PC-3 (cell line): ENCODE results near the gene RBFOX2. TPM values are rescaled to one million over a fixed set of nuclear protein-coding genes. Genes with fewer than 3 reads are reported as not detected.

Experiments
- ATAC-seq: fragments of 200-7000 bp; cut with Tn5 transposase; 2 replicates; pipeline ENCODE4 v1.9.1; 2020; ENCODE audit warnings: mild to moderate bottlenecking, moderate library complexity
- BruUV-seq: library from RNA; stranded (reverse); fragments of 400-500 nt; replicated peaks from 2 replicates; lab custom pipeline; 2021; lab: Mats Ljungman, UMichigan
- CTCF ChIA-PET: fragments of 300-600 bp; sonication (Branson Sonifier 250); formaldehyde crosslinking; loops from one replicate; lab custom pipeline; 2022; ENCODE audit warnings: antibody characterized with exemption; lab: Charles Lee
- POLR2A ChIA-PET: fragments of 300-600 bp; sonication (Branson Sonifier 250); formaldehyde crosslinking; loops from one replicate; lab custom pipeline; 2022; ENCODE audit warnings: antibody characterized with exemption; ENCODE audit not compliant: unreplicated experiment; lab: Charles Lee
- DNase-seq: peaks from one replicate; pipeline ENCODE4 v3.0.0-alpha.2; 2015
- H2AFZ ChIP-seq: fragments of 300-600 bp; sonication (generic); 2 replicates; pipeline ENCODE4 v1.6.0; 2016; ENCODE audit warnings: antibody characterized with exemption, low read length
- H3F3A ChIP-seq: fragments of 300-600 bp; sonication (generic); one replicate; pipeline ENCODE4 v1.6.0; 2017; ENCODE audit warnings: antibody characterized with exemption, low read length, control low read depth, mild to moderate bottlenecking; ENCODE audit not compliant: unreplicated experiment
- H3K27ac ChIP-seq: fragments of 300-600 bp; sonication (generic); 2 replicates; pipeline ENCODE4 v1.5.1; 2016; ENCODE audit warnings: mild to moderate bottlenecking, low read length
- H3K27me3 ChIP-seq: fragments of 300-600 bp; sonication (generic); 2 replicates; pipeline ENCODE4 v1.6.1; 2016; ENCODE audit warnings: low read length, mixed read lengths
- H3K36me3 ChIP-seq: fragments of 300-600 bp; sonication (generic); 2 replicates; pipeline ENCODE4 v1.6.1; 2016; ENCODE audit warnings: low read depth, mixed run types, low read length, mixed read lengths
- H3K4me1 ChIP-seq: fragments of 300-600 bp; sonication (generic); 2 replicates; pipeline ENCODE4 v1.5.1; 2016; ENCODE audit warnings: low read length; ENCODE audit not compliant: insufficient read depth
- H3K4me2 ChIP-seq: fragments of 300-600 bp; sonication (generic); 2 replicates; pipeline ENCODE4 v1.6.0; 2016; ENCODE audit warnings: low read length
- H3K4me3 ChIP-seq: fragments of 300-600 bp; sonication (generic); 2 replicates; pipeline ENCODE4 v1.5.1; 2016; ENCODE audit warnings: mild to moderate bottlenecking, low read length, mixed read lengths
- H3K79me2 ChIP-seq: fragments of 300-600 bp; sonication (generic); 2 replicates; pipeline ENCODE4 v1.6.1; 2017; ENCODE audit warnings: low read length, mixed read lengths
- H3K9ac ChIP-seq: fragments of 300-600 bp; sonication (generic); 2 replicates; pipeline ENCODE4 v1.6.0; 2016; ENCODE audit warnings: mild to moderate bottlenecking, low read length
- H3K9me2 ChIP-seq: fragments of 300-600 bp; sonication (generic); replicated peaks from 2 replicates; pipeline ENCODE4 v1.6.1; 2016; ENCODE audit warnings: mixed run types, low read length, mixed read lengths
- H3K9me3 ChIP-seq: fragments of 300-600 bp; sonication (generic); 2 replicates; pipeline ENCODE4 v1.6.1; 2016; ENCODE audit warnings: low read length, mixed read lengths
- H4K20me1 ChIP-seq: fragments of 300-600 bp; sonication (generic); 2 replicates; pipeline ENCODE4 v1.6.1; 2016; ENCODE audit warnings: low read length, mixed read lengths
- CTCF ChIP-seq: fragments of 300-600 bp; sonication (generic); conservative IDR thresholded peaks from 2 replicates; pipeline ENCODE4 v1.5.1; 2017; ENCODE audit warnings: antibody characterized with exemption, low read depth, mild to moderate bottlenecking, low read length
- EZH2 ChIP-seq: fragments of 300-600 bp; sonication (generic); IDR thresholded peaks from one replicate; pipeline ENCODE4 v1.6.1; 2017; ENCODE audit warnings: antibody characterized with exemption, mild to moderate bottlenecking, low read length; ENCODE audit not compliant: unreplicated experiment
- EZH2phosphoT487 ChIP-seq: fragments of 300-600 bp; sonication (generic); IDR thresholded peaks from 2 replicates; pipeline ENCODE4 v1.6.1; 2018; ENCODE audit warnings: mild to moderate bottlenecking, antibody characterized with exemption, low read length, borderline replicate concordance
- intact Hi-C: fragments of 100-400 bp; cut with micrococcal nuclease; formaldehyde crosslinking; loops from 2 replicates; pipeline ENCODE4 v1.9.0; 2023
- total RNA-seq: library from RNA; depleted of rRNA; stranded (reverse); fragments of >200 nt; gene quantifications from 2 replicates; pipeline ENCODE4 v1.2.3, GENCODE V29; 2014

The RBFOX2 gene
- total RNA-seq, 1 experiment from 2014 or later = 75.1 TPM

GRCh38 chr22:35894464-35894878 lies 134.2 kb downstream of the RBFOX2 start:
- Histone ChIP-seq H3K4me1 (peaks cover 25% of the 10 kb centered on the region), H3K4me3 (no peak overlapping the region), H3K9me2 (no peaks in the 10 kb centered on the region), H3F3A (no peaks in the 10 kb centered on the region), H3K27me3 (no peaks in the 10 kb centered on the region), H3K9ac (no peak overlapping the region), H3K4me2 (no peak overlapping the region), H2AFZ (no peak overlapping the region), H3K36me3 (no peaks in the 10 kb centered on the region), H3K9me3 (no peaks in the 10 kb centered on the region), H3K27ac (0 out of 2 replicates have a peak overlapping the region, but pooled peaks have one; percentile 13), H4K20me1 (0 out of 2 replicates have a peak, but pooled peaks cover 3% of the 10 kb centered on the region), H3K79me2 (peaks cover 78% of the 10 kb centered on the region)
- DNase-seq (no peak), ATAC-seq (no peak)
- no TSS peak for BruUV-seq
- TF ChIP-seq CTCF (no peak), EZH2 (no peak), EZH2phosphoT487 (no peak)
- POLR2A ChIA-PET = no interaction called here
- CTCF ChIA-PET = no interaction called here
- intact Hi-C loops = no loop called here

- H3F3A ChIP-seq = no peaks in the 10 kb centered on the region
- no peaks in the 10 kb centered on the region for H3K9me3 ChIP-seq
- no peak for DNase-seq
- no peak overlapping the region for H3K4me2 ChIP-seq
- ChIA-PET POLR2A (no interaction called here), CTCF (no interaction called here)
- H3K36me3 ChIP-seq = no peaks in the 10 kb centered on the region; the same call in 1 of the 2 replicates
- no peaks in the 10 kb centered on the region for H3K27me3 ChIP-seq
- no peaks in the 10 kb centered on the region for H3K9me2 ChIP-seq
- TF ChIP-seq EZH2phosphoT487 = no peak
- no peak for TF ChIP-seq CTCF
- no peak overlapping the region for H2AFZ ChIP-seq
- intact Hi-C loops = no loop called here
- H3K27ac ChIP-seq = no peak overlapping the region
- H3K4me3 ChIP-seq = no peak overlapping the region
- H4K20me1 ChIP-seq = 0 out of 2 replicates have a peak, but pooled peaks cover 3% of the 10 kb centered on the region
- ATAC-seq = no peak
- H3K79me2 ChIP-seq = peaks cover 80% of the 10 kb centered on the region
- BruUV-seq = no TSS peak
- H3K9ac ChIP-seq = no peak overlapping the region
- peaks cover 25% of the 10 kb centered on the region for H3K4me1 ChIP-seq
Observed at GRCh38 chr22:35893698-35894097, 134.9 kb downstream of the RBFOX2 start.

- Histone ChIP-seq H3K9ac (no peak overlapping the region), H4K20me1 (peaks cover 3% of the 10 kb centered on the region; the same call in 1 of the 2 replicates), H2AFZ (no peak overlapping the region), H3K4me1 (peaks cover 33% of the 10 kb centered on the region), H3K9me2 (no peaks in the 10 kb centered on the region), H3K36me3 (no peaks in the 10 kb centered on the region; the same call in 1 of the 2 replicates), H3K79me2 (peaks cover 79% of the 10 kb centered on the region), H3K4me3 (no peak overlapping the region), H3K27ac (no peak overlapping the region), H3K9me3 (no peaks in the 10 kb centered on the region), H3K4me2 (peak overlapping the region; percentile 42), H3K27me3 (no peaks in the 10 kb centered on the region), H3F3A (no peaks in the 10 kb centered on the region)
- TF ChIP-seq CTCF = no peak
- no peak for TF ChIP-seq EZH2phosphoT487
- TF ChIP-seq EZH2 = no peak
- ChIA-PET CTCF (interaction anchor here (0.6 kb wide), 1 partner anchor 60 kb away, joined by 3 read pairs; no protein-coding TSS in a partner anchor), POLR2A (no interaction called here)
- BruUV-seq = no TSS peak
- DNase-seq (peak; percentile 54), ATAC-seq (peak; percentile 64)
- intact Hi-C loops = no loop called here
Observed at GRCh38 chr22:35892192-35892591, 136.4 kb downstream of the RBFOX2 start.
